GM12878 (cell line): ENCODE measurements around the gene PHLPP1. TPM values are rescaled to one million over a fixed set of nuclear protein-coding genes. Genes with fewer than 3 reads are reported as not detected.

Experiments used
- ATAC-seq: fragments of 200-7000 bp; cut with Tn5 transposase; 3 replicates; pipeline ENCODE4 v1.9.1; 2020; ENCODE audit warnings: mild to moderate bottlenecking, moderate library complexity
- BruUV-seq: library from RNA; stranded (reverse); fragments of 400-500 nt; replicated peaks from 2 replicates; lab custom pipeline; 2021; lab: Mats Ljungman, UMichigan
- CTCF ChIA-PET: fragments of 300-600 bp; sonication (Branson Sonifier 250); formaldehyde crosslinking; extraction: SDS; loops from one replicate; lab custom pipeline; 2021; ENCODE audit warnings: inconsistent platforms; lab: Yijun Ruan, JAX
- POLR2A ChIA-PET: fragments of 350-600 bp; formaldehyde crosslinking; extraction: SDS; loops from one replicate; lab custom pipeline; 2021; ENCODE audit warnings: inconsistent platforms; lab: Charles Lee
- RAD21 ChIA-PET: fragments of 300-600 bp; sonication (Branson Sonifier 250); formaldehyde crosslinking; loops from one replicate; lab custom pipeline; 2023; ENCODE audit warnings: antibody characterized with exemption; ENCODE audit not compliant: unreplicated experiment; lab: Charles Lee
- SMC1A ChIA-PET: fragments of 300-600 bp; sonication (Branson Sonifier 250); formaldehyde crosslinking; loops from one replicate; lab custom pipeline; 2023; ENCODE audit not compliant: unreplicated experiment, uncharacterized antibody; lab: Charles Lee
- DNase-seq: peaks from one replicate; pipeline ENCODE4 v3.0.0-alpha.2; 2011; ENCODE audit warnings: low read depth, low spot score
- FAIRE-seq: peaks from 3 replicates; lab custom pipeline; 2011; peaks lifted over from hg19 to GRCh38; lab: Jason Lieb, UNC
- H2AFZ ChIP-seq: 2 replicates; pipeline ENCODE4 v1.6.0; 2011; ENCODE audit warnings: low read depth, low read length, control low read depth; ENCODE audit not compliant: control insufficient read depth
- H3K27ac ChIP-seq: 2 replicates; pipeline ENCODE4 v1.5.1; 2011; ENCODE audit warnings: control low read depth; ENCODE audit not compliant: control insufficient read depth, insufficient read depth
- H3K27me3 ChIP-seq, 2 experiments: replicated peaks in 1 of 2; 2 replicates each; pipeline versions ENCODE4 v1.6.0 to v1.6.1; 2011; ENCODE audit warnings: low read length in 1 of 2; ENCODE audit not compliant: control insufficient read depth in 2 of 2, insufficient read depth in 2 of 2
- H3K36me3 ChIP-seq, 2 experiments: 2 replicates each; pipeline ENCODE4 v1.5.1; 2011; ENCODE audit warnings: low read length in 1 of 2; ENCODE audit not compliant: control insufficient read depth in 2 of 2, insufficient read depth in 2 of 2
- H3K4me1 ChIP-seq: 2 replicates; pipeline ENCODE4 v1.6.1; 2011; ENCODE audit warnings: mild to moderate bottlenecking, low read length, moderate library complexity, mixed read lengths; ENCODE audit not compliant: control insufficient read depth, insufficient read depth
- H3K4me2 ChIP-seq: 2 replicates; pipeline ENCODE4 v1.6.0; 2011; ENCODE audit warnings: control low read depth; ENCODE audit not compliant: control insufficient read depth, insufficient read depth
- H3K4me3 ChIP-seq: fragments of 200-600 bp; sonication (generic); 2 replicates; pipeline ENCODE4 v1.5.1; 2016
- H3K79me2 ChIP-seq: 2 replicates; pipeline ENCODE4 v1.6.0; 2011; ENCODE audit warnings: low read length; ENCODE audit not compliant: control insufficient read depth, insufficient read depth
- H3K9ac ChIP-seq: 2 replicates; pipeline ENCODE4 v1.8.0; 2011; ENCODE audit warnings: low read length, control low read depth, mixed read lengths; ENCODE audit not compliant: control insufficient read depth, insufficient read depth
- H3K9me3 ChIP-seq: replicated peaks from 3 replicates; pipeline ENCODE4 v1.5.1; 2011; ENCODE audit warnings: mild to moderate bottlenecking, low read length; ENCODE audit not compliant: control insufficient read depth, insufficient read depth
- H4K20me1 ChIP-seq: 2 replicates; pipeline ENCODE4 v1.6.0; 2011; ENCODE audit not compliant: control insufficient read depth, insufficient read depth
- EGR1 ChIP-seq, 2 experiments: IDR thresholded peaks; 1 replicate in 1 of 2; 2 replicates in 1 of 2; pipeline ENCODE4 v1.6.1; 2011 to 2012; ENCODE audit warnings: low read depth in 2 of 2, low read length in 2 of 2, borderline replicate concordance in 1 of 2, mild to moderate bottlenecking in 1 of 2, moderate library complexity in 1 of 2
- ETV6 ChIP-seq, 2 experiments: fragments of 450-650 bp in 1 of 2; IDR thresholded peaks in 1 of 2; conservative IDR thresholded peaks in 1 of 2; 2 replicates each; pipeline ENCODE4 v1.6.1; 2014; ENCODE audit warnings: antibody characterized with exemption in 1 of 2, borderline replicate concordance in 1 of 2, low read depth in 1 of 2, mild to moderate bottlenecking in 1 of 2, moderate library complexity in 1 of 2
- PML ChIP-seq: IDR thresholded peaks from 2 replicates; pipeline ENCODE4 v1.6.1; 2012; ENCODE audit warnings: low read length, inconsistent platforms
- POLR2AphosphoS5 ChIP-seq: IDR thresholded peaks from 2 replicates; pipeline ENCODE4 v1.6.1; 2011; ENCODE audit warnings: mild to moderate bottlenecking, low read length, inconsistent platforms
- RAD21 ChIP-seq: IDR thresholded peaks from 2 replicates; pipeline ENCODE4 v1.6.1; 2011; ENCODE audit warnings: mild to moderate bottlenecking, low read depth, low read length, moderate library complexity; ENCODE audit not compliant: insufficient read depth
- RBBP5 ChIP-seq: fragments of 200-600 bp; sonication (generic); conservative IDR thresholded peaks from 2 replicates; pipeline ENCODE4 v1.6.1; 2016
- RUNX3 ChIP-seq: IDR thresholded peaks from 2 replicates; pipeline ENCODE4 v1.6.1; 2012; ENCODE audit warnings: low read length, inconsistent platforms
- WRNIP1 ChIP-seq: IDR thresholded peaks from 2 replicates; pipeline ENCODE4 v1.6.1; 2011; ENCODE audit warnings: low read depth, low read length, improper control_type of control experiment, borderline replicate concordance
- WGBS: methylation state at CpG from one replicate; pipeline ENCODE4 v1.1.6; 2016; ENCODE audit warnings: low lambda C conversion rate; ENCODE audit not compliant: insufficient replicate concordance, insufficient coverage; ENCODE audit errors: missing lambda C conversion rate; 5-methylcytosine and 5-hydroxymethylcytosine counted together
- in situ Hi-C: fragments of 300-500 bp; cut with MboI; formaldehyde crosslinking; loops from 9 replicates; pipeline ENCODE4 v1.14.3; 2018; ENCODE audit warnings: mixed read lengths
- intact Hi-C: fragments of 100-400 bp; cut with micrococcal nuclease; formaldehyde crosslinking; loops from one replicate; pipeline ENCODE4 v1.14.2; 2022; ENCODE audit not compliant: unreplicated experiment
- polyA plus RNA-seq, 11 experiments: library from polyadenylated mRNA; depleted of rRNA in 4 of 11; unstranded in 6 of 11; stranded (reverse) in 5 of 11; fragments of >200 nt; fragmentation: Nextera tagmentation in 4 of 11; fragmentation: Illumina TruSeq in 1 of 11; extraction: Ambion mirVana in 4 of 11; extraction: Trizol in 1 of 11; gene quantifications; 1 replicate in 1 of 11; 2 replicates in 10 of 11; pipeline versions ENCODE4 v1.2.1 to v1.2.3, GENCODE V29; 2011 to 2016; ENCODE audit warnings: inconsistent platforms in 2 of 11, missing spikeins in 2 of 11, low read depth in 1 of 11
- total RNA-seq, 4 experiments: library from RNA; depleted of rRNA in 3 of 4; stranded (reverse); fragments of >200 nt in 3 of 4; fragmentation: Illumina TruSeq in 1 of 4; extraction: Trizol in 1 of 4; gene quantifications; 2 replicates each; pipeline versions ENCODE4 v1.2.1 to v1.2.3, GENCODE V29; 2013 to 2021
- TF ChIP-seq, protein P1 (sequence below): IDR thresholded peaks from 2 replicates; pipeline ENCODE4 v1.6.1; 2011; ENCODE audit warnings: borderline replicate concordance, low read depth, mild to moderate bottlenecking, moderate library complexity, low read length; ENCODE audit not compliant: insufficient read depth, poor library complexity, severe bottlenecking
- TF ChIP-seq, protein P2 (sequence below): fragments of 450-650 bp; IDR thresholded peaks from 2 replicates; pipeline ENCODE4 v1.6.1; 2017; ENCODE audit warnings: borderline replicate concordance
- TF ChIP-seq, protein P3 (sequence below): fragments of 450-650 bp; IDR thresholded peaks from 2 replicates; pipeline ENCODE4 v1.6.1; 2017; ENCODE audit warnings: mild to moderate bottlenecking, moderate library complexity
- TF ChIP-seq, protein P4 (sequence below): fragments of 450-650 bp; IDR thresholded peaks from 2 replicates; pipeline ENCODE4 v1.6.1; 2014; ENCODE audit warnings: mild to moderate bottlenecking
- TF ChIP-seq, protein P5 (sequence below): fragments of 450-650 bp; IDR thresholded peaks from 2 replicates; pipeline ENCODE4 v1.6.1; 2017; ENCODE audit warnings: antibody characterized with exemption, mild to moderate bottlenecking, moderate library complexity

Gene PHLPP1
- total and polyA plus RNA-seq, 10 of the 15 experiments (the other 5 are each of a cell fraction or from before 2014, with no cell fraction given) = 0.42 to 7.0 (median 1.9) TPM

DNA sequence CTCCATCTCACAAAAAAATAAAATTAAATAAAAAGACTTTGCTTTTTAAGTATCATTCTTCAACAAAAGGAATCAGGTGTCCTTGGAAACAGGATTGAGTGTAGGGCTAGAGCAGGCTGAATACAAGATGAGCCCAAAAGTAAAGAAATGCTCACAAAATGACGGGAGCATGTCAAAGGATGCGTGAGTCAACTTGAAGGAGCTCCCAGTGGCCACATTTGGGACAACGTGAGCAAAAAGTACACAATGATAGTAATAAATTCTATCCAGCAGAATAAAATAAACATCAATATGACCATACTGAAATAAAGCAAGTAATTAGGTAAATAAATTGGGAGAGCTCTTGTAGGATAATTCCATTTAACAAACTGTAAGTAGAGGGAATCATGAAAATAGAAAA lies 220.7 kb downstream of the PHLPP1 start:
- Histone ChIP-seq H3K9me3 (no peaks in the 10 kb centered on the region; the same call in 2 of the 3 replicates), H3K4me1 (peaks cover 18% of the 10 kb centered on the region), H3K9ac (no peak overlapping the region), H3K27me3 (no peaks in the 10 kb centered on the region), H3K4me3 (no peak overlapping the region), H3K36me3 (no peaks in the 10 kb centered on the region), H3K79me2 (no peaks in the 10 kb centered on the region), H3K27ac (no peak overlapping the region), H4K20me1 (no peaks in the 10 kb centered on the region), H3K4me2 (no peak overlapping the region), H2AFZ (no peak overlapping the region)
- ChIA-PET CTCF (interaction anchor here (0.7 kb wide), 1 partner anchor 221 kb away, joined by 3 read pairs; the partner anchor contains the start of gene PHLPP1), SMC1A (no interaction called here), RAD21 (interaction anchor here (0.6 kb wide), 1 partner anchor 742 kb away, joined by 3 read pairs; no protein-coding TSS in a partner anchor), POLR2A (no interaction called here)
- 88% methylated on average over 3 of the region's 3 CpGs for WGBS
- in situ Hi-C loops (no loop called here), intact Hi-C loops (no loop called here)
- ATAC-seq (no peak), DNase-seq (no peak), FAIRE-seq (no peak)
- BruUV-seq = no TSS peak
- TF ChIP-seq RAD21 (no peak), RUNX3 (no peak), RBBP5 (no peak), EGR1 (IDR thresholded peaks at IDR 0.05; ENCODE audit: borderline replicate concordance in 1 of 2, low read depth in 2 of 2, low read length in 2 of 2) (no peak), WRNIP1 (no peak), ETV6 (conservative IDR thresholded peaks at IDR 0.05 in 1 of 2, IDR thresholded peaks at IDR 0.05 in 1 of 2; ENCODE audit: borderline replicate concordance in 1 of 2, low read depth in 1 of 2) (no peak), PML (no peak), POLR2AphosphoS5 (no peak)
- TF ChIP-seq, protein P1, sequence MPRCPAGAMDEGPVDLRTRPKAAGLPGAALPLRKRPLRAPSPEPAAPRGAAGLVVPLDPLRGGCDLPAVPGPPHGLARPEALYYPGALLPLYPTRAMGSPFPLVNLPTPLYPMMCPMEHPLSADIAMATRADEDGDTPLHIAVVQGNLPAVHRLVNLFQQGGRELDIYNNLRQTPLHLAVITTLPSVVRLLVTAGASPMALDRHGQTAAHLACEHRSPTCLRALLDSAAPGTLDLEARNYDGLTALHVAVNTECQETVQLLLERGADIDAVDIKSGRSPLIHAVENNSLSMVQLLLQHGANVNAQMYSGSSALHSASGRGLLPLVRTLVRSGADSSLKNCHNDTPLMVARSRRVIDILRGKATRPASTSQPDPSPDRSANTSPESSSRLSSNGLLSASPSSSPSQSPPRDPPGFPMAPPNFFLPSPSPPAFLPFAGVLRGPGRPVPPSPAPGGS = no peak
- TF ChIP-seq, protein P2, sequence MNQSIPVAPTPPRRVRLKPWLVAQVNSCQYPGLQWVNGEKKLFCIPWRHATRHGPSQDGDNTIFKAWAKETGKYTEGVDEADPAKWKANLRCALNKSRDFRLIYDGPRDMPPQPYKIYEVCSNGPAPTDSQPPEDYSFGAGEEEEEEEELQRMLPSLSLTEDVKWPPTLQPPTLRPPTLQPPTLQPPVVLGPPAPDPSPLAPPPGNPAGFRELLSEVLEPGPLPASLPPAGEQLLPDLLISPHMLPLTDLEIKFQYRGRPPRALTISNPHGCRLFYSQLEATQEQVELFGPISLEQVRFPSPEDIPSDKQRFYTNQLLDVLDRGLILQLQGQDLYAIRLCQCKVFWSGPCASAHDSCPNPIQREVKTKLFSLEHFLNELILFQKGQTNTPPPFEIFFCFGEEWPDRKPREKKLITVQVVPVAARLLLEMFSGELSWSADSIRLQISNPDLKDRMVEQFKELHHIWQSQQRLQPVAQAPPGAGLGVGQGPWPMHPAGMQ = no peak
- TF ChIP-seq, protein P3, sequence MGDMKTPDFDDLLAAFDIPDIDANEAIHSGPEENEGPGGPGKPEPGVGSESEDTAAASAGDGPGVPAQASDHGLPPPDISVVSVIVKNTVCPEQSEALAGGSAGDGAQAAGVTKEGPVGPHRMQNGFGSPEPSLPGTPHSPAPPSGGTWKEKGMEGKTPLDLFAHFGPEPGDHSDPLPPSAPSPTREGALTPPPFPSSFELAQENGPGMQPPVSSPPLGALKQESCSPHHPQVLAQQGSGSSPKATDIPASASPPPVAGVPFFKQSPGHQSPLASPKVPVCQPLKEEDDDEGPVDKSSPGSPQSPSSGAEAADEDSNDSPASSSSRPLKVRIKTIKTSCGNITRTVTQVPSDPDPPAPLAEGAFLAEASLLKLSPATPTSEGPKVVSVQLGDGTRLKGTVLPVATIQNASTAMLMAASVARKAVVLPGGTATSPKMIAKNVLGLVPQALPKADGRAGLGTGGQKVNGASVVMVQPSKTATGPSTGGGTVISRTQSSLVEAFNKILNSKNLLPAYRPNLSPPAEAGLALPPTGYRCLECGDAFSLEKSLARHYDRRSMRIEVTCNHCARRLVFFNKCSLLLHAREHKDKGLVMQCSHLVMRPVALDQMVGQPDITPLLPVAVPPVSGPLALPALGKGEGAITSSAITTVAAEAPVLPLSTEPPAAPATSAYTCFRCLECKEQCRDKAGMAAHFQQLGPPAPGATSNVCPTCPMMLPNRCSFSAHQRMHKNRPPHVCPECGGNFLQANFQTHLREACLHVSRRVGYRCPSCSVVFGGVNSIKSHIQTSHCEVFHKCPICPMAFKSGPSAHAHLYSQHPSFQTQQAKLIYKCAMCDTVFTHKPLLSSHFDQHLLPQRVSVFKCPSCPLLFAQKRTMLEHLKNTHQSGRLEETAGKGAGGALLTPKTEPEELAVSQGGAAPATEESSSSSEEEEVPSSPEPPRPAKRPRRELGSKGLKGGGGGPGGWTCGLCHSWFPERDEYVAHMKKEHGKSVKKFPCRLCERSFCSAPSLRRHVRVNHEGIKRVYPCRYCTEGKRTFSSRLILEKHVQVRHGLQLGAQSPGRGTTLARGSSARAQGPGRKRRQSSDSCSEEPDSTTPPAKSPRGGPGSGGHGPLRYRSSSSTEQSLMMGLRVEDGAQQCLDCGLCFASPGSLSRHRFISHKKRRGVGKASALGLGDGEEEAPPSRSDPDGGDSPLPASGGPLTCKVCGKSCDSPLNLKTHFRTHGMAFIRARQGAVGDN = no peak
- TF ChIP-seq, protein P4, sequence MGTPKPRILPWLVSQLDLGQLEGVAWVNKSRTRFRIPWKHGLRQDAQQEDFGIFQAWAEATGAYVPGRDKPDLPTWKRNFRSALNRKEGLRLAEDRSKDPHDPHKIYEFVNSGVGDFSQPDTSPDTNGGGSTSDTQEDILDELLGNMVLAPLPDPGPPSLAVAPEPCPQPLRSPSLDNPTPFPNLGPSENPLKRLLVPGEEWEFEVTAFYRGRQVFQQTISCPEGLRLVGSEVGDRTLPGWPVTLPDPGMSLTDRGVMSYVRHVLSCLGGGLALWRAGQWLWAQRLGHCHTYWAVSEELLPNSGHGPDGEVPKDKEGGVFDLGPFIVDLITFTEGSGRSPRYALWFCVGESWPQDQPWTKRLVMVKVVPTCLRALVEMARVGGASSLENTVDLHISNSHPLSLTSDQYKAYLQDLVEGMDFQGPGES = no peak
- TF ChIP-seq, protein P5, sequence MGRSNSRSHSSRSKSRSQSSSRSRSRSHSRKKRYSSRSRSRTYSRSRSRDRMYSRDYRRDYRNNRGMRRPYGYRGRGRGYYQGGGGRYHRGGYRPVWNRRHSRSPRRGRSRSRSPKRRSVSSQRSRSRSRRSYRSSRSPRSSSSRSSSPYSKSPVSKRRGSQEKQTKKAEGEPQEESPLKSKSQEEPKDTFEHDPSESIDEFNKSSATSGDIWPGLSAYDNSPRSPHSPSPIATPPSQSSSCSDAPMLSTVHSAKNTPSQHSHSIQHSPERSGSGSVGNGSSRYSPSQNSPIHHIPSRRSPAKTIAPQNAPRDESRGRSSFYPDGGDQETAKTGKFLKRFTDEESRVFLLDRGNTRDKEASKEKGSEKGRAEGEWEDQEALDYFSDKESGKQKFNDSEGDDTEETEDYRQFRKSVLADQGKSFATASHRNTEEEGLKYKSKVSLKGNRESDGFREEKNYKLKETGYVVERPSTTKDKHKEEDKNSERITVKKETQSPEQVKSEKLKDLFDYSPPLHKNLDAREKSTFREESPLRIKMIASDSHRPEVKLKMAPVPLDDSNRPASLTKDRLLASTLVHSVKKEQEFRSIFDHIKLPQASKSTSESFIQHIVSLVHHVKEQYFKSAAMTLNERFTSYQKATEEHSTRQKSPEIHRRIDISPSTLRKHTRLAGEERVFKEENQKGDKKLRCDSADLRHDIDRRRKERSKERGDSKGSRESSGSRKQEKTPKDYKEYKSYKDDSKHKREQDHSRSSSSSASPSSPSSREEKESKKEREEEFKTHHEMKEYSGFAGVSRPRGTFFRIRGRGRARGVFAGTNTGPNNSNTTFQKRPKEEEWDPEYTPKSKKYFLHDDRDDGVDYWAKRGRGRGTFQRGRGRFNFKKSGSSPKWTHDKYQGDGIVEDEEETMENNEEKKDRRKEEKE = no peak
